Esophagus squamous epithelium (tissue), 4 donors: ENCODE measurements around the gene CNN1.

Source experiments
- POLR2A ChIP-seq, 4 donors: fragments of 450-650 bp; IDR thresholded peaks; one replicate each; pipeline ENCODE4 v1.6.1; 2017; ENCODE audit warnings: antibody characterized with exemption in 4 of 4, mild to moderate bottlenecking in 4 of 4, moderate library complexity in 3 of 4
- TF ChIP-seq, protein P1 (sequence below), 6 experiments: fragments of 450-650 bp in 4 of 6; fragments of 200-600 bp in 2 of 6; sonication (generic) in 2 of 6; IDR thresholded peaks; one replicate each; pipeline ENCODE4 v1.5.1; 2016 to 2019; ENCODE audit warnings: antibody characterized with exemption in 6 of 6, mild to moderate bottlenecking in 4 of 6, moderate library complexity in 4 of 6

DNA sequence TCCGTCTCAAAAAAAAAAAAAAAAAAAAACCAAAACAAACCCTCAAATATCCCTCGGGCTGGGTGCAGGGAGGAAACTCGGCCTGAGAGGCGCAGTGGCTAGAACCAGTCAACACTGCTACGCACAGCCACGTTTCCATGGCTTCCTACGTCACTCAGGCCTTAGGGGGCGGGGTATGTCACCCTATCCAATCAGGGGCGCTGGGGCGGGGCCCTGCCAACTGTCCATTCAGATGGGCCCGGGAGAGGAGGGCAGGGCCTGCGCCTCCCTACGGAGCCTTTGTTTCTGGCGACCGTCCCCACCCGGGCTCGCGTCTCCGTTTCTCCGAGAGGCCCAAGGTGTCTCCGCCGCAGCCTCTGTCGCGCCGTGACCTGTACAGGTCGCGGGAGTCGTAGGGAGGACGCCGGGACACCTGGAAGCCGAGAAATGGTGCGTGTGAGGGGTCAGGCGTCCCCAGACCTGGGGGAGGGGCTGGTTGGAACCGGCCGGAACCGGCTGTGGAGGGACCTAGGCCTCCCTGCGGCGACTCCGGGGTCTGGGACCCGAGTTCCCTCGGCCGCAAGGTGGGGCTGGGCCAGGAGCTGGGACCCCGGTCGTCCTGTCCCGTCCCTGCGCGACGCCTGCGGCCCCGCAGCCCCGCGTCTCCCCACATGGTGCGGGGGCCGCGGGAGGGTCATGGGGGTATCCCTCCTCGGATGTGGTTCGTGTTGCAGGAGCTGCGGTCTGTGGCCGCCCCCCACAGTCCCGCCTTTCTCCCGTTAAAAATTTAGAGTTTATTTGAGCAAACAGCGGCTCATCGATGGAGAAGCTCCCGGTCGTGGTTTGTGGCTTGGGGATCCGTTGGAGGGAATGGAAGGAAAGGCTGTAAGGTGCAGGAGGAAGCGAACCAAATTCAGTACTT, 58.8 kb downstream of the CNN1 start, which contains the start of gene ZNF627:
- TF ChIP-seq, protein P1, sequence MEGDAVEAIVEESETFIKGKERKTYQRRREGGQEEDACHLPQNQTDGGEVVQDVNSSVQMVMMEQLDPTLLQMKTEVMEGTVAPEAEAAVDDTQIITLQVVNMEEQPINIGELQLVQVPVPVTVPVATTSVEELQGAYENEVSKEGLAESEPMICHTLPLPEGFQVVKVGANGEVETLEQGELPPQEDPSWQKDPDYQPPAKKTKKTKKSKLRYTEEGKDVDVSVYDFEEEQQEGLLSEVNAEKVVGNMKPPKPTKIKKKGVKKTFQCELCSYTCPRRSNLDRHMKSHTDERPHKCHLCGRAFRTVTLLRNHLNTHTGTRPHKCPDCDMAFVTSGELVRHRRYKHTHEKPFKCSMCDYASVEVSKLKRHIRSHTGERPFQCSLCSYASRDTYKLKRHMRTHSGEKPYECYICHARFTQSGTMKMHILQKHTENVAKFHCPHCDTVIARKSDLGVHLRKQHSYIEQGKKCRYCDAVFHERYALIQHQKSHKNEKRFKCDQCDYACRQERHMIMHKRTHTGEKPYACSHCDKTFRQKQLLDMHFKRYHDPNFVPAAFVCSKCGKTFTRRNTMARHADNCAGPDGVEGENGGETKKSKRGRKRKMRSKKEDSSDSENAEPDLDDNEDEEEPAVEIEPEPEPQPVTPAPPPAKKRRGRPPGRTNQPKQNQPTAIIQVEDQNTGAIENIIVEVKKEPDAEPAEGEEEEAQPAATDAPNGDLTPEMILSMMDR (IDR thresholded peaks at IDR 0.05): peak in 4 of 6 experiments; percentile 12 to 46 (median 36)
- peak in 3 of 4 donors; percentile 74 to 95 (median 83) for TF ChIP-seq POLR2A (IDR thresholded peaks at IDR 0.05)
